BE2C (cell line): Measurements from ENCODE around the gene COL25A1.

Experiments used
- DNase-seq: peaks from one replicate; pipeline ENCODE4 v3.0.0-alpha.2; 2020
- H3K27me3 ChIP-seq: fragments of 250-450 bp; sonication (Bioruptor Pico); 2 replicates; pipeline ENCODE4 v1.5.1; 2020; ENCODE audit warnings: mild to moderate bottlenecking
- H3K36me3 ChIP-seq: fragments of 250-450 bp; sonication (Bioruptor Pico); 2 replicates; pipeline ENCODE4 v1.5.1; 2020; ENCODE audit warnings: mild to moderate bottlenecking
- H3K4me1 ChIP-seq: fragments of 250-450 bp; sonication (Bioruptor Pico); 2 replicates; pipeline ENCODE4 v1.5.1; 2020
- H3K4me3 ChIP-seq: 2 replicates; pipeline ENCODE4 v1.5.1; 2011; ENCODE audit warnings: low read depth, low read length
- H3K9me3 ChIP-seq: fragments of 250-450 bp; sonication (Bioruptor Pico); 2 replicates; pipeline ENCODE4 v1.5.1; 2020
- TF ChIP-seq, protein P1 (sequence below): IDR thresholded peaks from 2 replicates; pipeline ENCODE4 v1.5.1; 2012; ENCODE audit warnings: mild to moderate bottlenecking, low read depth, low read length

The COL25A1 gene

DNA sequence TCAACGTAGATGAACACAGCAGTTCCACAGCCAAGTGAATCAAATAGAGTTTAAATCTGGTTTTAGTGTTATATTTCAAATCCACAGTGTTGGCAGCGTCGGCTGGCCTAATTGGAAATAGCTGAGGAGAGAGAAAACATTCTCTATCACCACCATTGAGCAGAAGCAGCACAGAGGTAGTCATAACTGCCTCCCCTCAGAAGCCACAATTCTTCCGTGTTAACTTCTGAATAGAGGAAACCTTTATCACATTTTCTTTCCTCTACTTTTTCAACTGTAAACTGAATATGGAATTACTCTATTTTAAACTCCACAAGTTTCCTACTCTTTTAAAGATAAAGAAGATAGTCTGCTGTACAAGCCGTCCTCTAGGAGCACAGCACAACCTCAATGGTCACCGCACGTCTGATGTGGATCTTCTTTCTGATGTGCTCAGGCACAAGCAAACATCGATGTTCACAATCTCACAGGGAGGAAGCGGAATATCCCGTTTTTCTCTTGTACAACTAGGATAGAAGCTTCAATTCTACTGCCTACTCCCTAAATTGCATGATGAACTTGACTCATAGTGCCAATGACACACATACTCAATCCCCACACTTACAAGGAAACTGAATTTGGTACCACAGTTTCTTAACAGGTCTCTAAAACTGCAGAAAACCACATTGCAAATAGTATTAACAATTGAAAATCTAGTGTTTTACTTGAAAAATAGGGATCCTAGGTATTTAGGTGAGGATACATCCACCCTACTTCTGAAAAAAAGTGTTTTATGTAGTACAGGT is 321.8 kb downstream of the COL25A1 start:
- Histone ChIP-seq H3K4me3 (no peak overlapping the region), H3K4me1 (no peaks in the 10 kb centered on the region), H3K27me3 (no peaks in the 10 kb centered on the region), H3K36me3 (no peaks in the 10 kb centered on the region), H3K9me3 (no peaks in the 10 kb centered on the region)
- no peak for DNase-seq
- TF ChIP-seq, protein P1, sequence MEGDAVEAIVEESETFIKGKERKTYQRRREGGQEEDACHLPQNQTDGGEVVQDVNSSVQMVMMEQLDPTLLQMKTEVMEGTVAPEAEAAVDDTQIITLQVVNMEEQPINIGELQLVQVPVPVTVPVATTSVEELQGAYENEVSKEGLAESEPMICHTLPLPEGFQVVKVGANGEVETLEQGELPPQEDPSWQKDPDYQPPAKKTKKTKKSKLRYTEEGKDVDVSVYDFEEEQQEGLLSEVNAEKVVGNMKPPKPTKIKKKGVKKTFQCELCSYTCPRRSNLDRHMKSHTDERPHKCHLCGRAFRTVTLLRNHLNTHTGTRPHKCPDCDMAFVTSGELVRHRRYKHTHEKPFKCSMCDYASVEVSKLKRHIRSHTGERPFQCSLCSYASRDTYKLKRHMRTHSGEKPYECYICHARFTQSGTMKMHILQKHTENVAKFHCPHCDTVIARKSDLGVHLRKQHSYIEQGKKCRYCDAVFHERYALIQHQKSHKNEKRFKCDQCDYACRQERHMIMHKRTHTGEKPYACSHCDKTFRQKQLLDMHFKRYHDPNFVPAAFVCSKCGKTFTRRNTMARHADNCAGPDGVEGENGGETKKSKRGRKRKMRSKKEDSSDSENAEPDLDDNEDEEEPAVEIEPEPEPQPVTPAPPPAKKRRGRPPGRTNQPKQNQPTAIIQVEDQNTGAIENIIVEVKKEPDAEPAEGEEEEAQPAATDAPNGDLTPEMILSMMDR: no peak

DNA sequence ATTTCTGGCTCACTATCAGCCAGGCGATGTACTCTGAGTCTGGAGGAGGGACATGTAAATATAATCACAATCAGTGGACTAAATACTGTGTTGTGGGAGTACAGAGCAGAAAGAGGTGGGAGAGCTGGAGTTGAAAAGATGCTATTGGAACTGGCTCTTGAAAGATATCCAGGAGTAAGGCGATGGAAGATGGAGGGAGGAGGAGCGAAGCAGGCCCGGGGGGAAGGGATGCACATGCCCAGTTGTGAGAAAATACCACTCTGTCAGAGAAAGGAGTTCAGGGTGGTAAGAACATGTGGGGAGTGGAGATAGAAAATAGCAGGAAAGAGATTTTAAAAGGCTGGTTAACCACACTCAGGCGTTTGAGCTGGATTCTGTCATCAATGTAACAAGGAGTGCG is 322.7 kb downstream of the COL25A1 start:
- Histone ChIP-seq H3K4me3 (no peak overlapping the region), H3K9me3 (no peaks in the 10 kb centered on the region), H3K27me3 (no peaks in the 10 kb centered on the region), H3K36me3 (no peaks in the 10 kb centered on the region), H3K4me1 (no peaks in the 10 kb centered on the region)
- TF ChIP-seq, protein P1: no peak
- no peak for DNase-seq

DNA sequence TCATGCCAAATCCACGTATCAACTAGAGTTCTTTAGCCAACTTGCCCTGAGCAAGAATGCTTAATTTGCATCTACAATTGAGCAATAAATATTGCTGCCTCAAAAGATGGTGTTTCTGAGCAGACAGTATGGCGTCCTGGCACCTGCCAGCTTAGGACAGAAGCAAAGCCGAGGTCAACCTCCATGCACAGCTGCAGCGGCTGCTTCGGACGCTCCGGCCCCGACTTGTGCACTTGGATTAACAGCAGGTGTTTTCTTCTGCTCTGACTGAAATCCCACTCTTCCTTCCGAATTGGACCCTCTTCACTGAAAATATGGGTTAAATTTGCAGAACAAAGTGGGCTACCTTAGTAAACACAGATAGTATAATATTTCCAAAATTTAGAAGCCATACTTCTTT is 324.4 kb downstream of the COL25A1 start:
- Histone ChIP-seq H3K36me3 (no peaks in the 10 kb centered on the region), H3K9me3 (no peaks in the 10 kb centered on the region), H3K4me3 (no peak overlapping the region), H3K4me1 (no peaks in the 10 kb centered on the region), H3K27me3 (no peaks in the 10 kb centered on the region)
- TF ChIP-seq, protein P1: no peak
- no peak for DNase-seq

DNA sequence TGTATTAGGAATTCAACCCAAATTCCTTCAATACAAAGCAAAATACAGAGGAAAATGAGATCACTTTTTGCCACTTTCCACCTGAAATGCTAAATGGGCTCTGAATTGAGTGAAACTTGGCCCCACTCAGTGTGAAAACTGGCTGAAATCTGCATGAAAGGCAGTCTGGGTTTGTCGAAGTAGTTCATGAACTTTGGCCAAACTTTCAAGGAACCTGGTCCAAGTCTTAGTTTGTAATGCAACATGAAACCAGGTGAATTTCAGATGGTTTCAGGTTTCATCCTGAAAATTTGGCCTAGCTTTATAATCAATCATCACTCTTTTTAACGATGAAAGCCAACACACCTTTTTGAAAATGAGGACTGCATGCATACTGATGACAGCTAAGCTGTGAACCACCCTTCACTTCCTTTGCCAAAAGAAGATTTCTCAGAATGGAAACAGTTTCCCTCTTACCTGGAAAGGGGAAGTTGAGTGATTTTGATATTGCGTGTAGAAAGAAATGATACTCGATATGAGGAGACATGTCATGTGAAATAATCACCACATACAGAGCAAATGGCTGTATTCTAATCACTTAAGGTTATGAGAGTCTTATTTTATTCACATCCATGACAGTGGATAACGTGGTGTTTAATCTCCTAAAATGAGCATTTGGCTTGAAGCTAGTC is 329.7 kb downstream of the COL25A1 start:
- no peak for DNase-seq
- Histone ChIP-seq H3K4me1 (no peaks in the 10 kb centered on the region), H3K4me3 (no peak overlapping the region), H3K9me3 (no peaks in the 10 kb centered on the region), H3K27me3 (no peaks in the 10 kb centered on the region), H3K36me3 (no peaks in the 10 kb centered on the region)
- TF ChIP-seq, protein P1: no peak

DNA sequence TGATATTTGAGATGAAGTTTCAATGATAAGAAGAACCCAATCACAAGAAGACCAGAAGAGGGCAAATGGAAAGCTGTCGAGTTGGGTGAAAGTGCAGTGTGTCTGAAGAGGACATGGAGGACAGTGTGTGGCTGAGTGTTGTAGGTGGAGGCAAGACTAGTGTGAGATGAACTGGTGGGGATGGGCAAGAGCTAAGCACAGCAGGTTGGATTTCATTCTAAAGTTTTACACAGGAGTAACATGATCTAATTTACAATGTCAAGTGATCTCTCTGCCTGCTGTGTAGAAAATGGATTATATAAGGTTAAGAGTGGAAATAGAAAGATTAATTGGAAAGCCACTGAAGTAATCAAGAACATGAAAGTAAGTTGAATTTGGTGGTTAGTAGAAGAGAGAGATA is 331.0 kb downstream of the COL25A1 start:
- TF ChIP-seq, protein P1: no peak
- no peaks in the 10 kb centered on the region for H3K27me3 ChIP-seq
- no peaks in the 10 kb centered on the region for H3K36me3 ChIP-seq
- no peaks in the 10 kb centered on the region for H3K9me3 ChIP-seq
- no peaks in the 10 kb centered on the region for H3K4me1 ChIP-seq
- H3K4me3 ChIP-seq: no peak overlapping the region
- DNase-seq: no peak

DNA sequence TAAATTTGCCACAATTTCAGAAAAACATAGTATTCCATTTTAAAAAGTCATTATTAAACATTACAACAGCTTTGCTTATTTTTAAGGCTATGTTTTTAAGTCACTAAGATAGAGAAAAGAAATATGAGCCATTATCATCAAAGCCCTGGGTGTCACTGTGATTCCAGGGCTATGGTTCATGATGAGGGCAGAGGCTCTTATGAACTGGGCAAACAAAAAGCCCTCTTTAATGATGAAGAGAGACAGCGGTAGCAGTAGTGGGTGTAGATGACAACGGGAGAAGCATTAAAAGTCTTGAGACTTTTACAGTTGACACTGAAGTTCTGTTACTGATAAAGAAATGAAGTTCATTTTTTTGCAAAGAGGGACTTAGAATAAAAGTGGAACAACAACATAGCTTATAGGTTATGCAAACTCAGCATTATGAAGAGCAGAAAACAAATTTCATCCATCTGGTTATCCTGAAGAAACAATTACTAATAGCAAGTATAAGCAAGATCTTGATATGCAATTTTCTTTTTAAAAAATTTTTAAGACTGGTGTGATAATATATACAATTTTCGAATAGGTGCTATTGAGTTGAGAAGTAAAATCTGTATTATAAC is 336.9 kb downstream of the COL25A1 start:
- Histone ChIP-seq H3K27me3 (no peaks in the 10 kb centered on the region), H3K36me3 (no peaks in the 10 kb centered on the region), H3K4me3 (no peak overlapping the region), H3K9me3 (no peaks in the 10 kb centered on the region), H3K4me1 (no peaks in the 10 kb centered on the region)
- TF ChIP-seq, protein P1: no peak
- DNase-seq: no peak
